EL (cell line): ENCODE measurements around the gene SVIL.
"Not testable (repeated sequence)": the region's sequence is repeated elsewhere in the genome, so short reads cannot be mapped to it uniquely, and the experiment has no call there.

Experiments
- DNase-seq: peaks from one replicate; pipeline ENCODE4 v3.0.0-alpha.2; 2016

Gene SVIL

GRCh38 chr10:29619241-29619669 is 15.5 kb downstream of the SVIL start:
- DNase-seq, result peak; percentile 22

DNA sequence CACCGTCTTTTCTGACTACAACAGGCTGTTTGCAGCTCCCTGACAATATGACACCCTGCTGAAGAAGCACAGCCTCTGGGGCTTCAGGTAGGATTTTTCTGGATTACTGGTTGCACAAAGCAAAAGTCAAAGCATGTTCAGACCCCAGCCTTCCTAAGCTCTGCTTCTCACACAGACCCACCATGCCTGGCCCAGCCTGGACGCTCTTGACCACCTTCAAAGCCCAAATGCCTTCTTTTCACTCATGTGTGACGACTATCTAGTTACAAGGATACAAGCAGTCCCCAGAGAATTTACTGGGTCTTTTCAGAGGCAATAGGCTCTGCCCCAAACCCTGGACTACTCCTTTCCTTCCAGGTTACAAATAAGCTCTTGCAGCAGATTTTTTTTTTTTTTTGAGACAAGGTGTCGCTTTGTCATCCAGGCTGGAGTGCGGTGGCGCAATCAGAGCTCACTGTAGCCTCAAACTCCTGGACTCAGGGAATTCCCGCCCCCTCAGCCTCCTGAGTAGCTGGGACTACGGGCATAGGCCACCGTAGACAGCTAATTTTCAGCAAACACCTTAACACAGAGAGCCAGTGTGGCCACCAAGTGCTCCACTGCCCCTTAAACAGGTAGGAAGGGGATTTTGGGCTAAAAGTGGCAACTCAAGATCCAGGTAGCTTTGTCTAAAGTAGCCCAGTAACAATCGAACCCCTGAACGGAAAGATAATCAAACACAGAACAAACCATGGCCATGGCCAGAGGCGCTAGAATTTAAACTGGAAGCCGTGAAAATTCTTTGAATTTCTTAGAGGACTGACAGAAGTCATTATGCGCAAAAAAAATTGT is 16.2 kb downstream of the SVIL start:
- no peak for DNase-seq

DNA sequence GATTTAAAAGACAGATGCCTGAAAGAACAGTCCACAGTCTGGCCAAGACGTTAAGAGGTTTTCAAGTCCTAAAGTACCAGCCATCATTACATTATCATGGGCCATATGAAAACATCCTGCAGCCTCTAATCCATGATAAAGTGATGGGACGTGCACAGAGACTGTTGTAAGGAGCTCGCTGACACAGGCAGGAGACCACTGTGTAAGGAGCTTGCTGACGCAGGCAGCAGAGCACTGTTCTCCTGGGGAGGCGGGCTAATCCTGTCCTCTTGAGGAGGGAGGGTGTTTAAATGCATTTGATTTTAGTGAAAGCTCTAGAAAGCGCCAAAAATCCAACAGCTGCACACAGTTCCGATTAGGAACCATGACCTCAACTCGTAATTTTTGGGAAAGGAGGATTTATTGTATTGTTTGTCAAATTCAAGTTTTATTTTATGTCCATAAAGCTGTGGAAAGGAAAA is 16.9 kb downstream of the SVIL start:
- no peak for DNase-seq

GRCh38 chr10:29616542-29616941 is 18.2 kb downstream of the SVIL start:
- DNase-seq, result no peak

- no peak for DNase-seq
Observed at GRCh38 chr10:29615195-29615594, 19.6 kb downstream of the SVIL start.

- not testable (repeated sequence) for DNase-seq
Observed at GRCh38 chr10:29614289-29614688, 20.5 kb downstream of the SVIL start.

- no peak for DNase-seq
Observed at GRCh38 chr10:29613791-29614190, 21.0 kb downstream of the SVIL start.

- no peak for DNase-seq
Observed at GRCh38 chr10:29613196-29613595, 21.6 kb downstream of the SVIL start.

GRCh38 chr10:29612657-29613056 is 22.1 kb downstream of the SVIL start:
- DNase-seq, result no peak

- no peak for DNase-seq
Observed at GRCh38 chr10:29611781-29612381, 22.9 kb downstream of the SVIL start.

DNA sequence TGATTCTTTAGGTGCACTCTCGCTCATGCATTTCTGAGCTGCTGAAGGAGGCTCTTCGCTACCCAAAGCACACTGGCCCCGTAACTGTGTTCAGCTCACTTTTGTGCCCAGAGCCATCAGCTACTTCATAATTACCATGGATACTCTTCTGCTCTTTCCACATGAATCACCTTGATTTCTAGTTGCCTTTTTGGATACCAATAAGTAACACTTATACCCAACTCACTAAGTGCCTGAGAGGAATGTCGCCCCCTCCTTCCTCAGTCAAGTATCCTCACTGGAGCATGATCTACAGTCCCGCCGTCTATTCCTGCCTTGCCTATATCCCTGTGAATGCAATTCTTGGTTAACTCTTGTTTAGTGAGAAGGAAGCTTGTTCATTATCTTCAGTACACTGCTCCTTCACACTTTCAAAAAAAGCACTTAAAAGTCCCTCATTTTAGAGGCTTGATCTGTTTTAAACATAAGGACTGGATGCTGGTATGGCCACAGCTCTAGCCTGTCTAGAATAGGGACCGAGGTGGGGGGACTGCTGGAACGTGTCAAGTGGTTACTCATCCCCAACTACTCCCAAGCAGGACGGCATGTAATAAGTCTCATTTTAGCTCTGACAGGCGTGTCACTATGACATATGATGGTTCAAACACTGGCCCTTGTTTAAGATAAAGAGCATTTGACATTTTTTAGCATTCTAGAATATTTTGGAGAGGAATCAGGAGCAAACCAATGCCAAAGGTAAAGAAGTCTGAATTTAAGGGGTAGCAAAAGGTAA is 23.7 kb downstream of the SVIL start:
- no peak for DNase-seq

DNA sequence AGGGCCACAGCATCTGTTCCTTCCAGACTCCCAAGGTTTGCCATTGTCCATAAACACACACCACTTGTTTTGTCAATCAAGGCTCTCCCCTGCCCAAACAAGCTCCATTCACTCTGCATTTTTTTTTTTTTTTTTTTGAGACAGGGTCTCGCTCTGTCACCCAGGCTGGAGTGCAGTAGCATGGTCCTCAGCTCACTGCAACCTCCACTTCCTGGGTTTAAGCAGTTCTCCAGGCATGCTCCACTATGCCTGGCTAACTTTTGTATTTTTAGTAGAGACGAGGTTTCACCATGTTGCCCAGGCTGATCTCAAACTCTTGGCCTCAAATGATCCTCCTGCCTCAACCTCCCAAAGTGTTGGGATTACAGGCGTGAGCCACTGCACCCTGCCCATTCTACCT is 24.4 kb downstream of the SVIL start:
- not testable (repeated sequence) for DNase-seq

- DNase-seq, result no peak
Observed at GRCh38 chr10:29609696-29610095, 25.1 kb downstream of the SVIL start.

- no peak for DNase-seq
Observed at GRCh38 chr10:29608476-29609301, 26.1 kb downstream of the SVIL start.

DNA sequence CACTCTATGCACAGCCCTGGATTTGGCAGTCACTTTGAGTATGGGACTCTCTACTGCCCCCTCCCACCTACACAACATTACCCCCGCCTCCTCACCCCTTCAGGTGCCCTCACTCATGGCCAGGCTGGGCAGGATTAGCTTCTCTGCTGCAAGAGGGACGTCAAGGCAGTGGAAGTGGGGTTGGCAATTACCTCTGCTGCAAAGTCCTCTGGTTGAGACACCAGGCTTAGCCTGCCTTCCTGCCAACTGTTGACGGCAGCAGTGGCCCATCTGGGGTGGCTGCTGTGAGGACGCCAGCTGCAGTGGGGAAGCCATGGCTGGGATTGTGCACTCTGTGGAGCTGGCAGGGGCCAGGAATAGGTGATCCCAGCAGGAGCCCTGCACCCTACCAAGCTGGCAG is 26.7 kb downstream of the SVIL start:
- DNase-seq, result no peak

DNA sequence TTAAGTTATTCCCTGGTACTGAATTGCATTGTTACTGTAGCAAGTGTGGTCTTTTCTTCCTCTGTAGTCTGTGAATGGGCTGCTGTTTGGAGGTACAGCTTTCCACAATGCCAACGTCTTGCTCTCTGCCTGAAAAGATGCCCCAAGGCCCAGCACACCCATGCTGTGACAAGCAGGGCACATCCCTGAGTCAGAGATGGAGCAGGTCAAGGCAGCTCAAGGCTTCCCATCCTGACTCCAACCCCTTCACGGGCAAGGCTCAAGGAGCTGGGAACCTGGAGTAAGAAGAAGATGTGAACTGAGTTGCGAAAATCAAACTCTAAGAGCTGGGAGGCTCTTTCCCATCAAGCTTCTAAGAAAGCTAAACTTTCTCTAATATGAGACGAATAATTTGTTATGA is 27.2 kb downstream of the SVIL start:
- no peak for DNase-seq

- DNase-seq, result not testable (repeated sequence)
Observed at GRCh38 chr10:29606693-29607092, 28.1 kb downstream of the SVIL start.

DNA sequence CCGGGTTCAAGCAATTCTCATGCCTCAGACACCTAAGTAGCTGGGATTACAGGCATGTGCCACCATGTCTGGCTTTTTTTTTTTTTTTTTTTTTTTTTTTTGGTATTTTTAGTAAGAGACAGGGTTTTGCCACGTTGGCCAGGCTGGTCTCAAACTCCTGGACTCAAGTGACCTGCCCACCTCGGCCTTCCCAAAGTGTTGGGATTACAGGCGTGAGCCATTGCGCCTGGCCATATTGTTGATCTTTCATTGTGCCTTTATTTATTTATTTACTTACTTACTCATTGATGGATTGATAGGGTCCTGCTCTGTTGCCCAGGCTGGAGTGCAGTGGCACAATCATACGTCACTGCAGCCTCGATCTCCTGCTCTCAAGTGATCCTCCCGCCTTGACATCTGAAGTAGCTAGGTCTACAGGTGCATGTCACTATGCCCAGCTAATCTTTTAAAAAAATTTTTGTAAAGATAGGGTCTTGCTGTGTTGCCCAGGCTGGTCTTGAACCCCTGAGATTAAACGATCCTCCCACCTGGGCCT is 30.4 kb downstream of the SVIL start:
- DNase-seq, result no peak

DNA sequence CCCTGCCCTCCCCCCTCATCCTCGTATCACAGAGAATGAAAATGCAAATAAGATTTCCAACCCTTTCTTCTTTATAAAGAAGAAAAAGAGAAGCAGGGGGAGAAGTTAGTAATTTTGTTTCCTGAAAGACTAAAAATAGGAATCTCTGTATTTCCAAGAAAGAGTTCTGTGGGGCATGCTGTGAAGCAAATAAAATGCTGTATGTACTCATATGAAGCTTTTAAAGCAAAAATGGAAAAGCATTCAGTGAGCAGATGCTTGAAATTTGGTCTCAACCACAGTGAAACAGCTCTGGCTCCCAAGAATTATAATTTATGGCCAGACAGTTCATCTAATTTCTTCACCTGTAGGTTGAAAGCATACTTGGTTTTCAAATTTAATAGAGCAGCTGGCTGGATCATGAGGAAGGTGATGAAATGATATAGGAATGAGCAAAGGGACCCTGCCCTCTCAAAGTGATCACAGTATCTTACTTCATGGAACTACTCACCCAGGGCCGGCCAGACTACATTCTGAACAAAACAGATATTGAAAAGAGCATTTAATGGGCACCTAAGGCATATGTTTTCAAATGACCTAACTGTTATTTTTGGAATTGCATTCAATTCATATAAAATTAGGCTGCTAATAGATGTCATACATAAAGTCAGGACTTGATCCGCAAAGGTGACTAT is 31.4 kb downstream of the SVIL start:
- no peak for DNase-seq

GRCh38 chr10:29600821-29601220 is 34.0 kb downstream of the SVIL start:
- no peak for DNase-seq

GRCh38 chr10:29600067-29600466 is 34.7 kb downstream of the SVIL start:
- no peak for DNase-seq

GRCh38 chr10:29598851-29599311 is 35.9 kb downstream of the SVIL start:
- no peak for DNase-seq
